HG02885 (cell line): ENCODE measurements around the gene OR10P1.

Source experiments
- ATAC-seq: cut with Tn5 transposase; IDR thresholded peaks from one replicate; pipeline ENCODE4 v1.9.1; 2021; ENCODE audit warnings: mild to moderate bottlenecking; ENCODE audit not compliant: unreplicated experiment, poor library complexity

Gene OR10P1

GRCh38 chr12:55682087-55682796, 45.5 kb downstream of the OR10P1 start:
- ATAC-seq: no peak

GRCh38 chr12:55683676-55684075, 47.0 kb downstream of the OR10P1 start:
- no peak for ATAC-seq

- ATAC-seq: no peak
Observed at GRCh38 chr12:55684761-55685370, 48.2 kb downstream of the OR10P1 start.

- ATAC-seq: no peak
Observed at GRCh38 chr12:55685671-55686070, 49.0 kb downstream of the OR10P1 start.

- ATAC-seq: no peak
Observed at GRCh38 chr12:55686366-55687010, 49.8 kb downstream of the OR10P1 start.
